GM19324 (cell line): ENCODE results near the gene PLXNB2.

Experiments used
- ATAC-seq: cut with Tn5 transposase; IDR thresholded peaks from one replicate; pipeline ENCODE4 v1.9.1; 2021; ENCODE audit warnings: mild to moderate bottlenecking, moderate library complexity; ENCODE audit not compliant: unreplicated experiment, low FRiP score

The PLXNB2 gene

GRCh38 chr22:50311606-50312351, 4.3 kb upstream of the PLXNB2 start:
- no peak for ATAC-seq

- no peak for ATAC-seq
Observed at GRCh38 chr22:50310949-50311444, 3.6 kb upstream of the PLXNB2 start.

- ATAC-seq, result no peak
Observed at GRCh38 chr22:50310031-50310722, 2.7 kb upstream of the PLXNB2 start.

GRCh38 chr22:50309601-50309991, 2.1 kb upstream of the PLXNB2 start:
- no peak for ATAC-seq

GRCh38 chr22:50308986-50309600, 1.6 kb upstream of the PLXNB2 start:
- no peak for ATAC-seq

- ATAC-seq, result no peak
Observed at GRCh38 chr22:50308597-50308935, 1.1 kb upstream of the PLXNB2 start.

- ATAC-seq, result no peak
Observed at GRCh38 chr22:50307890-50308596, 597 bp upstream of the PLXNB2 start.

- ATAC-seq, result no peak
Observed at GRCh38 chr22:50305923-50306566, 1.4 kb downstream of the PLXNB2 start.

- no peak for ATAC-seq
Observed at GRCh38 chr22:50305393-50305922, 2.0 kb downstream of the PLXNB2 start.

- no peak for ATAC-seq
Observed at GRCh38 chr22:50304528-50305392, 2.7 kb downstream of the PLXNB2 start.

GRCh38 chr22:50303848-50304527, 3.5 kb downstream of the PLXNB2 start:
- ATAC-seq, result no peak

- ATAC-seq, result no peak
Observed at GRCh38 chr22:50303515-50303847, 4.0 kb downstream of the PLXNB2 start.

- no peak for ATAC-seq
Observed at GRCh38 chr22:50302564-50302963, 4.9 kb downstream of the PLXNB2 start.

- ATAC-seq, result no peak
Observed at GRCh38 chr22:50302041-50302541, 5.4 kb downstream of the PLXNB2 start.

- ATAC-seq, result no peak
Observed at GRCh38 chr22:50301581-50301991, 5.9 kb downstream of the PLXNB2 start.

GRCh38 chr22:50300620-50301257, 6.7 kb downstream of the PLXNB2 start:
- ATAC-seq, result no peak

GRCh38 chr22:50299785-50300619, 7.4 kb downstream of the PLXNB2 start:
- no peak for ATAC-seq
